Testis (tissue), 3 donors: Measurements from ENCODE around the gene ATP1A1. TPM values are rescaled to one million over a fixed set of nuclear protein-coding genes. Genes with fewer than 3 reads are reported as not detected.

Experiments used
- DNase-seq: peaks from one replicate; pipeline ENCODE4 v3.0.0-alpha.2; 2019
- H3K27ac ChIP-seq, 2 donors: fragments of 200-600 bp; sonication (generic); one replicate each; pipeline ENCODE4 v1.5.1; 2019
- H3K27me3 ChIP-seq: fragments of 200-600 bp; sonication (generic); one replicate; pipeline ENCODE4 v1.5.1; 2019
- H3K36me3 ChIP-seq: fragments of 200-600 bp; sonication (generic); one replicate; pipeline ENCODE4 v1.5.1; 2017; ENCODE audit warnings: low read depth; ENCODE audit errors: missing control alignments
- H3K4me1 ChIP-seq: fragments of 200-600 bp; sonication (generic); one replicate; pipeline ENCODE4 v1.5.1; 2019
- H3K4me3 ChIP-seq, 2 donors: fragments of 200-600 bp; sonication (generic); one replicate each; pipeline ENCODE4 v1.5.1; 2017 to 2019
- H3K9me3 ChIP-seq: fragments of 200-600 bp; sonication (generic); one replicate; pipeline ENCODE4 v1.5.1; 2017
- POLR2A ChIP-seq: fragments of 450-650 bp; IDR thresholded peaks from one replicate; pipeline ENCODE4 v1.6.1; 2017; ENCODE audit warnings: antibody characterized with exemption, mild to moderate bottlenecking, moderate library complexity
- WGBS, 2 donors: methylation state at CpG; one replicate each; pipeline ENCODE4 v1.1.5; 2018; 5-methylcytosine and 5-hydroxymethylcytosine counted together
- intact Hi-C: fragments of 100-400 bp; cut with DNase I; formaldehyde crosslinking; loops from one replicate; pipeline ENCODE4 v1.15.1; 2023; ENCODE audit warnings: low total_unique reads
- polyA plus RNA-seq: library from polyadenylated mRNA; stranded (reverse); fragments of 350-450 nt; fragmentation: Illumina TruSeq; extraction: RNeasy Lipid Tissue Mini Kit (QIAGEN cat#74804); gene quantifications from one replicate; pipeline ENCODE4 v1.2.3, GENCODE V29; 2014; ENCODE audit warnings: low read depth, low replicate concordance; ENCODE audit not compliant: insufficient read depth
- total RNA-seq, 2 donors: library from RNA; depleted of rRNA; stranded (reverse); fragments of >200 nt; gene quantifications; one replicate each; pipeline ENCODE4 v1.2.3, GENCODE V29; 2016
- TF ChIP-seq, protein P1 (sequence below), 3 experiments: fragments of 450-650 bp in 2 of 3; fragments of 200-600 bp in 1 of 3; sonication (generic) in 1 of 3; IDR thresholded peaks; one replicate each; pipeline ENCODE4 v1.5.1; 2016 to 2019; ENCODE audit warnings: antibody characterized with exemption in 3 of 3, mild to moderate bottlenecking in 2 of 3, moderate library complexity in 1 of 3

ATP1A1 gene
- total and polyA plus RNA-seq, 3 donors from 2014 or later, result 394 to 561 (median 444) TPM

DNA sequence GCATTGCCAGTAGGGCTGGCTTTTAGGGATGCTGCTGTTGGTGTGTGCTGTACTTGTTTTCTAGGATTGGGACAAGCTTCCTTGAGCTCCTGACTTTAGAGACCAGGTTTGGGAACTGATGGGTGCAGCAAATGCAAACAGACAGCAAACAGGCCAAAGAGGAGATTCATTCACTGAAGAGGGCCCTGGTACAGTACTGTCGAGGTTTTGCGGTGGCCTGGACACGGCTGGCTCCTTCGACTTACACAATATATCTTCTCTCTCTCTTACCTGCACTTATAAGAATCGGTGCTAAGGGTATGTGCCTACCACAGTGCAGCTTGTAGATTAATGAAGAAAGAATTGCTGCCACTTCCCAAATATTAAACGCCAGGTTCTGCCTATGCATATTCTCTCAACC is 44.6 kb downstream of the ATP1A1 start:
- intact Hi-C loops, result no loop called here
- Histone ChIP-seq H3K9me3 (no peaks in the 10 kb centered on the region), H3K4me3 (peak overlapping the region; percentile 77 to 79), H3K27me3 (no peaks in the 10 kb centered on the region), H3K4me1 (peaks cover 20% of the 10 kb centered on the region), H3K27ac (peak overlapping the region; percentile 61 to 83), H3K36me3 (no peaks in the 10 kb centered on the region)
- no peak for TF ChIP-seq POLR2A
- TF ChIP-seq, protein P1, sequence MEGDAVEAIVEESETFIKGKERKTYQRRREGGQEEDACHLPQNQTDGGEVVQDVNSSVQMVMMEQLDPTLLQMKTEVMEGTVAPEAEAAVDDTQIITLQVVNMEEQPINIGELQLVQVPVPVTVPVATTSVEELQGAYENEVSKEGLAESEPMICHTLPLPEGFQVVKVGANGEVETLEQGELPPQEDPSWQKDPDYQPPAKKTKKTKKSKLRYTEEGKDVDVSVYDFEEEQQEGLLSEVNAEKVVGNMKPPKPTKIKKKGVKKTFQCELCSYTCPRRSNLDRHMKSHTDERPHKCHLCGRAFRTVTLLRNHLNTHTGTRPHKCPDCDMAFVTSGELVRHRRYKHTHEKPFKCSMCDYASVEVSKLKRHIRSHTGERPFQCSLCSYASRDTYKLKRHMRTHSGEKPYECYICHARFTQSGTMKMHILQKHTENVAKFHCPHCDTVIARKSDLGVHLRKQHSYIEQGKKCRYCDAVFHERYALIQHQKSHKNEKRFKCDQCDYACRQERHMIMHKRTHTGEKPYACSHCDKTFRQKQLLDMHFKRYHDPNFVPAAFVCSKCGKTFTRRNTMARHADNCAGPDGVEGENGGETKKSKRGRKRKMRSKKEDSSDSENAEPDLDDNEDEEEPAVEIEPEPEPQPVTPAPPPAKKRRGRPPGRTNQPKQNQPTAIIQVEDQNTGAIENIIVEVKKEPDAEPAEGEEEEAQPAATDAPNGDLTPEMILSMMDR (IDR thresholded peaks at IDR 0.05), result no peak
- DNase-seq, result no peak
- WGBS, 2 donors, result 44 to 46% methylated on average over 6 of the region's 6 CpGs

DNA sequence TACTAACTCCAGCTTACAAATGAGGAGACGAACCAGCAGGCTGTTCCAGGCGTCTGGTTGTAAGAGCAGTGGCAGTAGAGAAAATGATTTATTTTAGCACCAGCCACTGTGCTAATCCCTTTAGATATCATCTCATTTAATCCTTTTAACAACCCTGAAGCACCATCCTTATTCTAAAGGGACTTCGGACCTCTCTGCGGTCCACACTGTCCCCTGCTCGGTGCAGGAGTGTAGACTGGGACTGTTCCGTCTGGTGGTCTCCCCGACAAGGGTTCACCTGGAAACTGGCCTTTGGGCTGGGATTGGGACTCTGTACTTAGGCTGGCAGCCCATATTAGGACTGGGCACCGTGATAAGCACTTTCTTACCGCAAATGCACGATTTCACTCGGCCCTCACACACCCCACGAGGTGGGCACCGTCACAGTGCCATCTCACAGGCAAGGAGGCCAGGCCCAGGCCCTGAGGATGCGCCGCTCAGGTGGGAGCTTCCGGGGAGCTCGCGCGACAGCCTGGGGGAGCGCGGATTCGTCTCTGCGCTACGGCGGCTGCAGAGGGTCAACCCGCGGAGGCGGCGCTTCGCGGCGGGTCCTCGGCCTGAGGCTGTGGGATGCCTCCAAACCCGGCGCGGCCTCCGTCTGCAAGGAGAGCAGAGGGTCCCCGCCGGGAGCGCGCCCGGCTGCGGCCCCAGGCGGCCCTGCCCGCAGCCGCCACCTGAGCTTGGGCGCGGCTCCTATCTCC is 45.2 kb downstream of the ATP1A1 start:
- 0 to 1% methylated on average over 32 to 42 of the region's 48 CpGs for WGBS, 2 donors
- intact Hi-C loops, result no loop called here
- no peaks in the 10 kb centered on the region for H3K9me3 ChIP-seq
- H3K4me1 ChIP-seq, result peaks cover 20% of the 10 kb centered on the region
- H3K27me3 ChIP-seq, result no peaks in the 10 kb centered on the region
- no peak for TF ChIP-seq POLR2A
- TF ChIP-seq, protein P1 (IDR thresholded peaks at IDR 0.05), result peak in 1 of 3 experiments; percentile 18
- peak overlapping the region; percentile 61 to 83 for H3K27ac ChIP-seq
- peak overlapping the region; percentile 77 to 79 for H3K4me3 ChIP-seq
- no peaks in the 10 kb centered on the region for H3K36me3 ChIP-seq
- DNase-seq, result peak; percentile 86

DNA sequence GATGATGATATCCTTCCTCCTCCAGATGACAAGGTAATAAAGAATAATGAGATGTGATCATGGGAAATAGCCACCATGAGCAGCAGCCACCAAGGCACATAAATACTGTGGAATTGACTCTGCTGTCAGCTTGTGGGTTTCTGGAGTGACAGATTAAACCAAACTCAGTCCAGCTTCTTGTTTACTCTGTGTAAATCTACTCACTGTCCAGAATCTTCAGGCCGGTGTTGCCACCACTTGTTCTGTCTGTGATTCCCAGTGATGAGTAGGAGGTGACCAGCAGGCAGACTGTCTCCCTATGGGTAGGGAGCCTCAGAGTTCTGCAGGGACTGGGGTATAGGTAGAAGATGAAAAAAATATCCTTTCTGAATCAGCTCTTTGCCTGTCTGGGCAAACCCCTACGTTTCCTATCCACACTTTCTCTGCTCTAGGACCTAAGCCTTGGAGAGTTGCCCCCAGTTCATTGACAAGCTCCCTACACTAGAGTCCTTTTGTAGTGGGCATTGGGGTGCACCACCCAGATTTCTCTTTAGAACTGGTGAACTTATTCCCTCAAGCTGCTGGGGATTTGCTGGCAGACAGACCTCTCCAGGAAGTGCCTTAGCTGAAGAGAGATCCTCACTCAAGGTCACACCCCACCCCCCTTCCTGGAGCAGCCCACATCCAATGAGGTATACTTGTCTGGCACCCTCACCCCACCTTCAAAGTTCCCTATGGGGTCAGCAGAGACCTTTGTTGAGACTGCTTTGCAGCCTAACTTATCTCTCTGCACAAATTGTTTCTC is 47.6 kb downstream of the ATP1A1 start:
- Histone ChIP-seq H3K27ac (no peak overlapping the region), H3K4me1 (peaks cover 25% of the 10 kb centered on the region), H3K27me3 (no peaks in the 10 kb centered on the region), H3K9me3 (no peaks in the 10 kb centered on the region), H3K4me3 (no peak overlapping the region), H3K36me3 (no peaks in the 10 kb centered on the region)
- DNase-seq, result no peak
- TF ChIP-seq, protein P1 (IDR thresholded peaks at IDR 0.05), result no peak
- TF ChIP-seq POLR2A, result no peak
- intact Hi-C loops, result no loop called here
- 54 to 56% methylated on average over 2 of the region's 2 CpGs for WGBS, 2 donors

DNA sequence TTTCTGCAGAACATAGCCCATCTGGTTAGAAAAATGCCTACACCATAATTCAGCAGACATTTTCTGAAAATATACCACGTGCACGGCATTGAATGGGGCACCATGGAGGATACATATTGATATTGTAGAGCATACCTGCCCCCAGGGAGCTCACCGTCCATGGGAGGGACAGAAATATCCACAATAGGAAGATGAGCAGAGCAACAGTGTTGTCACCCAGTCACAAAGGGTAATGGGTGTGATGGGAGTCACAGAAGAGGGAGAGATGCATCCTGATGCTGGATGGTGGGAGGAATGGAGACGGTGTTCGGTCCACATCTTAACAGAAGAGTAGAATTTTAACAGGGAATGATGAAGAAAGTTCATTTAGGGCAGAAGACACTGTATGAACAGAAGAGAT is 51.4 kb downstream of the ATP1A1 start:
- intact Hi-C loops, result no loop called here
- Histone ChIP-seq H3K4me1 (peaks cover 8% of the 10 kb centered on the region), H3K27ac (no peak overlapping the region), H3K9me3 (no peaks in the 10 kb centered on the region), H3K4me3 (no peak overlapping the region), H3K27me3 (no peaks in the 10 kb centered on the region), H3K36me3 (no peaks in the 10 kb centered on the region)
- no peak for TF ChIP-seq POLR2A
- TF ChIP-seq, protein P1 (IDR thresholded peaks at IDR 0.05), result no peak
- 77 to 88% methylated on average over 5 of the region's 5 CpGs for WGBS, 2 donors
- no peak for DNase-seq
